Glutamatergic neuron (in vitro differentiated cells): ENCODE results near the gene MAPKAP1. TPM values are rescaled to one million over a fixed set of nuclear protein-coding genes. Genes with fewer than 3 reads are reported as not detected.

Experiments
- DNase-seq: peaks from one replicate; pipeline ENCODE4 v3.0.0; 2022
- H3K27ac Mint-ChIP-seq: one replicate; pipeline ENCODE4 v1.8.0; 2020; ENCODE audit warnings: mild to moderate bottlenecking, mixed read lengths, inconsistent platforms; ENCODE audit not compliant: unreplicated experiment
- H3K27me3 Mint-ChIP-seq: one replicate; pipeline ENCODE4 v1.8.0; 2020; ENCODE audit warnings: mild to moderate bottlenecking, moderate library complexity, mixed read lengths, inconsistent platforms; ENCODE audit not compliant: unreplicated experiment
- H3K36me3 Mint-ChIP-seq: one replicate; pipeline ENCODE4 v1.8.0; 2020; ENCODE audit warnings: mild to moderate bottlenecking, mixed read lengths, inconsistent platforms; ENCODE audit not compliant: unreplicated experiment
- H3K4me1 Mint-ChIP-seq: one replicate; pipeline ENCODE4 v1.8.0; 2020; ENCODE audit warnings: mild to moderate bottlenecking, low read depth, mixed read lengths, inconsistent platforms; ENCODE audit not compliant: unreplicated experiment
- H3K4me3 Mint-ChIP-seq: one replicate; pipeline ENCODE4 v1.8.0; 2020; ENCODE audit warnings: mild to moderate bottlenecking, mixed read lengths, inconsistent platforms; ENCODE audit not compliant: unreplicated experiment
- H3K9me3 Mint-ChIP-seq: one replicate; pipeline ENCODE4 v1.8.0; 2020; ENCODE audit warnings: mild to moderate bottlenecking, moderate library complexity, mixed read lengths, inconsistent platforms; ENCODE audit not compliant: unreplicated experiment
- CTCF ChIP-seq: fragments of 200-600 bp; sonication (generic); IDR thresholded peaks from one replicate; pipeline ENCODE4 v1.5.0; 2021; ENCODE audit not compliant: partially characterized antibody, unreplicated experiment
- total RNA-seq: library from RNA; stranded (reverse); fragmentation: NEBNext Ultra II Directional; extraction: Animal tissue kit (Norgen Biotek cat#: 25700); gene quantifications from one replicate; pipeline ENCODE4 v1.2.1, GENCODE V29; 2021; ENCODE audit not compliant: unreplicated experiment

The MAPKAP1 gene
- total RNA-seq, 1 donor from 2014 or later = 59.6 TPM

DNA sequence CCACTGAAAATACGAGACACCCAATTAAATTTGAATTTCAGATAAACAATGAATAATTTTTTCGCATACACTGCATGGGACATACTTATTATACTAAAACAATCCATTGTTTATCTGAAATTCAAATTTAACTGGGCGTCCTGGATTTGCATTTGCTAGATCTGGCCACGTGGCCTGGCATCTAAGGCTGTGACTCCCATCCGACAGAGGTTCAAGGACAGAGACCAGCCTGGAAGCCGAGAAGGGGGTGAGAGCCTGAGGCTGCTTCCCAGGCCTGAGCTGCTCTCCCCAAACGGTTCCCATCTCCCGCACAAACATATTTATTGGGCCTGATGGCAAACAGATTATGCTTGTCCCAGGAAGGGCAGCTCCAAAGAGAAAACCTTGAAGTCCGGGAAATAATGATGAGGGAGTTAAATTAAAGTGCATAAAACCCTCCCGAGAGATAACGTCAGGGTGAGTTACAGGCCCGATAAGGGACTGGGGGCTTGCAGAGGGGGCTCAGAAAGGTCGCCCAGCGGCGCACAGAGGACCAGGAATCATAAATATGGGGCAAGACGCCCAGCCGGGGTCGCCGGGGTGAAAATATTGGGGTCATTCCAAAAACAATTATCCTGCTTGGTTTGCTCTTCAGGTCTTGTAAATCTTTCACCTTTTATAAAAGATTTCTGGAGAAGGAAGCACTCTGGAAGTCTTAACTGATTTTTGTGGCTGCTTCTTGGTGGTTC, 281.7 kb downstream of the MAPKAP1 start:
- peaks cover 5% of the 10 kb centered on the region for H3K9me3 Mint-ChIP-seq
- H3K27me3 Mint-ChIP-seq = peaks cover 7% of the 10 kb centered on the region
- peaks cover 4% of the 10 kb centered on the region for H3K4me1 Mint-ChIP-seq
- no peak for DNase-seq
- TF ChIP-seq CTCF = no peak
- no peak overlapping the region for H3K4me3 Mint-ChIP-seq
- no peak overlapping the region for H3K27ac Mint-ChIP-seq
- no peaks in the 10 kb centered on the region for H3K36me3 Mint-ChIP-seq

GRCh38 chr9:125423964-125424363, 283.0 kb downstream of the MAPKAP1 start:
- H3K4me3 Mint-ChIP-seq = no peak overlapping the region
- peaks cover 5% of the 10 kb centered on the region for H3K9me3 Mint-ChIP-seq
- H3K36me3 Mint-ChIP-seq = no peaks in the 10 kb centered on the region
- H3K4me1 Mint-ChIP-seq = peaks cover under 1% of the 10 kb centered on the region
- TF ChIP-seq CTCF = no peak
- no peak for DNase-seq
- H3K27ac Mint-ChIP-seq = no peak overlapping the region
- H3K27me3 Mint-ChIP-seq = peaks cover 3% of the 10 kb centered on the region

DNA sequence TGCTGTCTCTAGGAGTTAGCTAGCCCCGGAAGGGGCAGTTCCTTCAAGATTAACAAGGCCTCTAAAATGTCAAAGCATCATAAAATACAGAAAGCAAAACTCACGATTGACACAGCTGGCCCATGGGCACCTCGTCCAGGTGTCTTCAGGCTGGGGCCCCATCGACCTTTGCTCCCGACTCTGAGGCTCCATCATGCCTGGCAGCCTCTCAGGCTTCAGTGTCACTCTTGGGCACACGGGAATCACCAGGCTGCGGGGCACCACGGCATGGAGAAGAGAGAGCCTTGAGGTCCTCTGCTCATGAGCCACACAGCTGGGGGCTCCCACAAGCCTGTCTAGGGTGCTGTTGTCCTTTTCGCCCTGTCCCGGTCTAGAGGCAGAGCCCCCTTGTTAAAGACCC, 284.2 kb downstream of the MAPKAP1 start:
- Mint-ChIP-seq H3K27me3 (peaks cover 1% of the 10 kb centered on the region), H3K27ac (no peak overlapping the region)

DNA sequence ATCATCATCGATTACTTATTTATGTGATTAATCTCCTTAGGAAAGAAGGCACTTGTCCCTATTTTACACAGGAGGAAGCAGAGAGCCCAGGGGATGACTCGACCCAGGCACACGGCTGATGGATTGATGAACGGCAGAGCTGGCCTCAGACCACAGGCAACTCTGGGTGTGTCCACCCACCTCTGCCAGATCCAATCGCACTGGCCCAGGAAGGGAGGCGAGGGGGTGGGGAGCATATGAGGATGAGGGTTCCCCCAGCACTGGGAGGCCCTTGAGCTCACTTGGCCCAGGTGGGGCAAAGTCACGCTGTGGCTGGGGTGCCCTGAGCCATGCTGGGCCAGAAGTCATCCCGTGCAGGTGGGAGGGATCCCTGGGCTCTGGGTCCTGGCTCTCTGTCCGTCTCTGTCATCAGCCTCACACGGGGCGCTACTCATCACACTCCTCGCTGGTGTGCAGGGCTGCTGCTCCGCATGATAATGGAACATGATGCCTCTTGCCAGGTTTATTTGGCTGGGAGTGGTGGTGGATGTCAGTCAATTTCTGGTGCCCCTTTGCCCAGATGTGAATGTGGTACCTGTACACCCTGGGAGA, 285.3 kb downstream of the MAPKAP1 start:
- Mint-ChIP-seq H3K9me3 (peaks cover 3% of the 10 kb centered on the region), H3K4me1 (peaks cover under 1% of the 10 kb centered on the region), H3K36me3 (no peaks in the 10 kb centered on the region), H3K4me3 (no peak overlapping the region), H3K27me3 (peaks cover 2% of the 10 kb centered on the region), H3K27ac (no peak overlapping the region)
- no peak for TF ChIP-seq CTCF
- no peak for DNase-seq

More for the DNA sequence above, 284.2 kb downstream of the MAPKAP1 start:
- Mint-ChIP-seq H3K36me3 (no peaks in the 10 kb centered on the region), H3K4me3 (no peak overlapping the region), H3K4me1 (no peaks in the 10 kb centered on the region), H3K9me3 (peaks cover 3% of the 10 kb centered on the region)
- no peak for TF ChIP-seq CTCF
- no peak for DNase-seq

DNA sequence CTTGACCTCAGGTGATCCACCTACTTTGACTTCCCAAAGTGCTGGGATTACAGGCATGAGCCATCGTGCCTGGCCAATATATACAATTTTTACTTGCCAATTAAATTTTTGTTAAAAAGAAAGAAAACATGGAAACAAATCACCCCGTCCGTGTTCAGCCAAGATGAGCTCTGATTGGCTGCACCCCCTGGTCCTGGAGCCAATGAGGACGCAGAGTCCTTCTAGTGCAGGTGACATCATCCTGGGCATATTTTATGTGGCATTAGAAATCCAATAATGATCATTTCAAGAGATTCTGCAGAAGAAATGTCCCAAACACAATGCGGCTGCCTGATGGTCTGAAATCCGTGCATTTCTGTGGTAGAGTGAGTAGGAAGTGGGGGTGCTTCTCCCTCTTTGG, 285.8 kb downstream of the MAPKAP1 start:
- no peak for TF ChIP-seq CTCF
- no peak for DNase-seq
- no peak overlapping the region for H3K4me3 Mint-ChIP-seq
- peaks cover 2% of the 10 kb centered on the region for H3K27me3 Mint-ChIP-seq
- H3K4me1 Mint-ChIP-seq = peaks cover 2% of the 10 kb centered on the region
- H3K27ac Mint-ChIP-seq = no peak overlapping the region
- H3K36me3 Mint-ChIP-seq = no peaks in the 10 kb centered on the region
- H3K9me3 Mint-ChIP-seq = peaks cover 7% of the 10 kb centered on the region
